GM19463 (cell line): ENCODE results near the gene LOX.
"Not testable (repeated sequence)": the region's sequence is repeated elsewhere in the genome, so short reads cannot be mapped to it uniquely, and the experiment has no call there.

Experiments used
- ATAC-seq: cut with Tn5 transposase; IDR thresholded peaks from one replicate; pipeline ENCODE4 v1.9.1; 2021; ENCODE audit warnings: mild to moderate bottlenecking, moderate library complexity; ENCODE audit not compliant: unreplicated experiment

LOX gene

DNA sequence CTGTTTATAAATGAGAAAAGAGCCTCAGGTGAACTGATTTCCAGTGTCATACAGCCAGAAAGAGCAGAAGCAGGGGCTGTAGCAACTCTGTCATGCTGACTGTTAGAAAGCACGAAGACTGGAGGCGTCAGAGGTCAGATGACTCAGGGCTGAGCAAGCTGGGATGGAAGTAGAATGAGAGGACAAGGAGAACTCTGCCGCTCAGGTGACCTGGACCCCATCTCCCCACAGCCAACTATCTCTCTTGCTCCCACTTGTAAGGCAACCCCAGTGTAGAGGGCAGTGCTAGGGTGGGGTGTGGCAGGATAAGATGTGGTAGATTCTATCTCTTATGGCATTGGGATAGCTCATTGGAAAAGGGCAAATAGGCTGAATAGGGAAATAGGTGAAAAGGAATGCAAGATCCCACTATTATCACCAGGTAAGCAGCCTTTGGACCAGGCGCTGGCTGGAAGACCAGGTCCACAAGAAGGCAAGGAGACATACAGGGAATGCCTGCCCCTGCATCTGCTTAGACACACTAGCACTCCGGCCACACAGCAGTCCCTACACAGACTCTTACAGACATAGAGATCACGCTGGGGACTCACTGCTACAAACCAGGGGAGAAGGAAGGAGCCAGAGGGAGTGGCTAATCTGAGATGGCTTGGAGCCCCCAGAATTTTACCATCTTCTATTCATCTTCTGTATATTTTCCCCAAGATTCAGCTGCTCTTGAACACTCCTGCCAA lies 21.2 kb upstream of the LOX start:
- ATAC-seq, result no peak

DNA sequence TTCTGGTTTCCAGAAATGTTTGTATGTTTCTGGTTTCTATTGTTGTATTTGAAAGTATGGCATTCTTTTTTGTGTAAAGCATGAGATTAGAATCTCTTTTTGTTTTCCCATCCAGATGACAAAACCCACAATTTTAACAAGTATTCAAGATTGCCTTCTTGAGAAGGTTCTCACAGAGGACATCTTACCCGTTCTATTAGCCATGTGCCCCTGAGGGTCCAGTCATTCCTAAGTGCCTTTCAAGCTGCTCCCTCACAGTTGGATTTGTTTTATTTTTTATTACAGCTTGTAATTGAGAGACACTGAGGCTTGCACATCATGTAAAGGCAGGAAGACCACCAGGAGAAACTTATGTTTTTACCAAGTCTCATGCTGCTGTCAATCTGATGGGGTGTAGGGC lies 19.3 kb upstream of the LOX start:
- no peak for ATAC-seq

DNA sequence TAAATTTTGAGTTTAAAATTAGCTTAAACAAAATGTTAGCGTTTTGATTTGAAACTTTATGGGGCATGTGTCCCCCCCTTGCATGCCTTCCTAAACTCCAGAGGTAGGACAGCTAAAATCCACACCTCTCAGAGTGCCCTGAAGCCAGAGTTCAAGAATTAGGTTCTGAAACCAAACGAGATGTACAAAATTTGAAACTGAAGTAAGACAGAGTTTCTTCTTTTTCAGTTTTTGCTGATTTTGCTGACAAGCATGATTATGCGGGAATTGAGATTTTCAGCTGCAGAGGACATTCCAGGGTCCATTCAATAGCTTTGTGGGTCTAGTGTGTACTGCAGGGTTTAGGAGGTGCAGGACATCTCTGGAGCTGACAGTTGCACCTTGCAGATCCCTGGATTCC lies 17.1 kb upstream of the LOX start:
- ATAC-seq, result no peak

DNA sequence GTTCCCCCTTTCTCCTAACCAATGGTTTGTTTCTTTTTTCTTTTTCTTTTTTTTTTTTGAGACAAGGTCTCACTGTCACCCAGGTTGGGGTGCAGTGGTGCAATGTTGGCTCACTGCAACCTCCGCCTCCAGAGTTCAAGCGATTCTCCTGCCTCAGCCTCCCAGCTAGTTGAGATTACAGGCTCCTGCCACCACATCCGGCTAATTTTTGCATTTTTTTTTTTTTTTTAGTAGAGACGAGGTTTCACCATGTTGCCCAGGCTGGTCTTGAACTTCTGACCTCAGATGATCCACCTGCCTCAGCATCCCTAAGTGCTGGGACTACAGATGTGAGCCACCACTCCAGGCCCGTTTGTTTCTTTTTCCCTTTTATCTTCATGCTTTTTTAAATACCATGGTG lies 16.2 kb upstream of the LOX start:
- ATAC-seq, result not testable (repeated sequence)

GRCh38 chr5:122093415-122094180 lies 15.5 kb upstream of the LOX start:
- ATAC-seq, result no peak

GRCh38 chr5:122091936-122092600 lies 14.0 kb upstream of the LOX start:
- ATAC-seq, result no peak

- no peak for ATAC-seq
Measured at GRCh38 chr5:122089096-122090013, 11.3 kb upstream of the LOX start.

GRCh38 chr5:122085041-122085440 lies 7.0 kb upstream of the LOX start:
- ATAC-seq, result no peak

DNA sequence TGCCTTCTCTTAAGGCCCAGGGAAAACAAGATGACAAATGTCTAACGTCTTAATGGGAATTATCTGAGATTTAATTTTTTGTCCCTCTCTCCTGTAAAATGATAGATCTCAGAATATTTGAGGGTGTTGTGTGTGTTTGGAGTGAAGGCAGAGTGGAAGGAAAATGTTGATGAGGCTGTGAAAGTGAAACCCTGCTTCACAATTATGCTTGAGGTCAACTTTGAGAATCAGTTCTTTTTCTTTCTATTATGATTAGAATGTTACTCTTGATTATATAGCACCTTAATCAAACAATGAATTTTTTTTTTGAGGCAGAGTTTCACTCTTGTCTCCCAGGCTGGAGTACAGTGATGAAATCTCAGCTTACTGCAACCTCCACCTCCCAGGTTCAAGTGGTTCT lies 5.5 kb upstream of the LOX start:
- ATAC-seq, result no peak

DNA sequence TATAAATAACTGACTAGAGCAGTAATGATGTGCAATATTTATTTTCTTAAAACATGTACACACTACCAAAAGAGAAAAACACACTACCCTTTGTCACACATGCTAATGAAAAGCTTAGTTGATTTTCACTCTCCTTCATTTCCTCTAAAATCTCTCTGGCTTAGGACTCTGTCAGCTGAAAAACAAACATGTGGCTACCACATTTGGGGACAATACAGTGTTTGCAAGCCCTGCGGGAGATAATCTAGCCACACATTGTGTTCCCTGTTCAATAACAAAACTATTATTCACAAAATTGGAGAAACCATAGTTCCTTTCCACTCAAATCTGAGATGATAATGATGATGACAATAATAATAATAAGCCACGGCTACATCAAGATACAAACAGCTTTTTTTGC lies 3.5 kb upstream of the LOX start:
- no peak for ATAC-seq

DNA sequence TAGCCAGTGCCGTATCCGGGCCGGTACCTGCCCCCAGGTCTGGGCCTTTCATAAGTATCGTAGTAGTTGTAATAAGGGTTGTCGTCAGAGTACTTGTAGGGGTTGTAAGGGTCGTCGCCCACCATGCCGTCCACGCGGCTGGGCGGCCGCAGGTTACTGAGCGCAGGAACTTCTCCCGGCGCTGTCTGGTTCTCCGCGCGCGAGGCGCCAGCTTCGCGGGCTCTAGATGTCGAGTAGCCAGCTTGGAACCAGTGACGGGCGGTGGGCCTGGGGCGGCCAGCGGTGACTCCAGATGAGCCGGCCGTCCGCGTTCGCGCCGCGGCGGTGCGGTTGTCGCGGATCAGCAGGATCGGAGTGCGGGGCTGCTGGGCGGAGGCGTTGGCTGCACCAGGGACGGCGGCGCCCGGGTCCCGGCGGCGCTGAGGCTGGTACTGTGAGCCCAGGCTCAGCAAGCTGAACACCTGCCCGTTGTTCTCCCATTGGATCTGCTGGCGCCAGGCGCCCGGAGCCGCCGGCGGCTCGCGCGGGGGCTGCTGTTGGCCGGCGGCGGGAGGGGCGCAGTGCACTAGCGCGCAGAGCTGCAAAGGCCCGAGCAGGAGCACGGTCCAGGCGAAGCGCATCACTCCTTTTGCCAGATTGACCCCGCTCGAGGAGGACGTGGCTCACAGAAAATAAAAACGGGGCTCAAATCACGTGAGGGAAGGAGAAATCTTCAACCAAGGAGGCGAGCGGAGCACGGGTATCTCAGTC lies 518 bp downstream of the LOX start:
- peak; percentile 20 for ATAC-seq

DNA sequence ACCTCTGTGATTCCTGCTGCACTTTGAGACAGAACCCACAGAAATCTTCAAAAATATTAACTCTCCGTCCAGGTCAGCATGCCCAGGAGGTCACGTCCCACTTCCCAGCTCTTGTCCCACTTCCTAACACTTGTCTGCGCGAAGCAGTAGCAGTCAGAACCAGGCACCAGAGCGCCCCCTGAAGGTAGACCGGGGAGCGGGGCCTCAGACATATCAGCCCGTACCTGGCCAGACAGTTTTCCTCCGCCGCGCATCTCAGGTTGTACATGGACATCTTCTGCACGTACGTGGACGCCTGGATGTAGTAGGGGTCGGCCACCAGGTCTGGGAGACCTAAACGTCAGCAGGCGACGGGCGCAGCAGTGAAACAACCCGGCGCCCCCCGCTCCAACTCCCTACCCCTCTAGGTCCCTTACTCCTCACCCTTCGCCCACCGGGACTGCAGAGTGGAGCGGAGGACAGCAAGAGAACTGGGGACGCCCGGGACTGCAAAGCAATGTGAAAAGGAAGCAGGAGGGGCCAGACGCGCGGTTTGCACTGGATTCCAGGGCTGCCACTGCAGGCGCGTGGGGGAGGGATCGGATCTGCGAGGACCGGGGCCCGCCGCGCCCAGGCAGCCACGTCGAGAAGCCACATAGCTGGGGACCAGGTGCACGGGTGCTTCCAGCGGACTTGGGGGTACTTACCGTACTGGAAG lies 1.2 kb downstream of the LOX start:
- peak; percentile 50 for ATAC-seq

DNA sequence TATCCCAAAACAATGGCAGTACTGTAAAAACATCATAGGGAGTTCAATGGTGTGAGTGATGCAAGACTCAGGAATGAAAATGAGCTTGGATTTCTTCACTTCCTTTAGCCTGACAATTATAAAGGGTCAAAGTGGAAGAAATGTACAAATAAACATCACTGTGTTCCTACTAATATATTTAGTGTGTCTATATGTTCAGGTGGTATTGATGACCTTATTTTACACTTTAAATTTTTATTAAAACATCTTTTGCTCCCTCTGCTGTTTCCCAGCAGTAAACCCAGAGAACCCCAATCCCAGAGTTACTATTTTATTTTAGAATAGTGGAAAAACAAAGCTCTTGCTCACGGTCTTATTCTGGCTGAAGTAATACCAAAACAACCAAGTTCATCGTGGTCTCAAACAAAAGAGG lies 2.0 kb downstream of the LOX start:
- no peak for ATAC-seq

- peak; percentile 32 for ATAC-seq
Measured at GRCh38 chr5:122073864-122074263, 4.2 kb downstream of the LOX start.

DNA sequence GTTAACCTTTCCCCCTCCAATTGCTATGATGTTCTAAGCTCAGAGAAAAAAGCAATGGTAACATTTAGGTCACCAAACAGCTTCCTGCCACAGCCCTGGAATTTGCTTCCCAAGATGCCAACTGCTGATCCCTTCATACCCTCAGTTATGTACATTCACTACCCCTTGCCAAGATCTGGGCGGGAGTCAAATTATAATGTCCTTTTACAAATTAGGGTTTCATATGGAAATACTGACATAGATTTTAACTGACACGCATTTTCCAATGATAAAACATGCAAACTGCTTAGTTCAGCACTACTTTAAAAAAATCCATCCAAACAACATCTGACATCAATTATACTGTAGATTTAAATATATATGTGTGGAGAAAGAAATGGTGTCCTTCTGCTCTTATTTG lies 5.0 kb downstream of the LOX start:
- ATAC-seq, result no peak

- ATAC-seq, result no peak
Measured at GRCh38 chr5:122067390-122067789, 10.7 kb downstream of the LOX start.

DNA sequence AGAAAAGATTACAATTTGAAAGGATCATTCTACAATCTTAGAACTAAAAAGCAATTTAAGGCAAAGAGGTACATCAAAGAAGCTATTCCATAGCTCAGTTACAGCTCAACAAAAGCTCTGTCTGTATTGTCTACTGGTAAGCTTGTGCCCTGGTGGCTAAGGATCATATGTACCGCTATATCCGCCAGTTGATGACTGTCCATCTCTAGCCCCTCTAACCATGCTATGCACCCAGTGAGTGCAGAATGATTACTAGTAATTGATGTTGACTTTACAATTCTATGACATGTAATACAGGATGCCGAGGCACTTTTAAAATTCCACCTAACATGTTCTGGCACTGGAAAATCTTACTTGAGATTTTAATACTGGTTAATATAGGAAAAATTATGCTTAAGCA lies 13.1 kb downstream of the LOX start:
- no peak for ATAC-seq

DNA sequence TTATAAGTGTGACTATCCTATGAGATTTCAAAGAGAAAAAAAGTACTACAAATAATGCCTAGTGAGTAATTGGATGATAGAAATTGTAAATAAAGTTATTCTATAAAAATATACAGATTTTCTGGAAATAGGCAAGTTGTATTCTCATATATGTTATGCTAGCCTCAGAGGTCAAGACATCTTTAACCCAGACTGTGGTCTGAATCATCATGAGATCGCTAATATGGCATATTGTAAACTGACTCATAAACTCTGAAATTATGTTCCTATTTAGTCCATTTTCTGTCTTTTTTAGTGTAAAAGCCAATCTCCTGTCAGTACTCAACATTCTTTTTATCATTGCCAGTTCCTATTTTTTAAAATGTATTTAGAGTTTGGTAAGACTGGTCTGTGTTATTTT lies 14.2 kb downstream of the LOX start:
- no peak for ATAC-seq

- ATAC-seq, result no peak
Measured at GRCh38 chr5:122062205-122062604, 15.9 kb downstream of the LOX start.

GRCh38 chr5:122056913-122057312 lies 21.1 kb downstream of the LOX start:
- ATAC-seq, result no peak
